PC-9 (cell line): ENCODE measurements around the gene ARFIP1. TPM values are rescaled to one million over a fixed set of nuclear protein-coding genes. Genes with fewer than 3 reads are reported as not detected.

Experiments
- BruUV-seq: library from RNA; stranded (reverse); fragments of 400-500 nt; replicated peaks from 2 replicates; lab custom pipeline; 2021; lab: Mats Ljungman, UMichigan
- CTCF ChIA-PET: fragments of 300-600 bp; sonication (Branson Sonifier 250); formaldehyde crosslinking; loops from one replicate; lab custom pipeline; 2022; ENCODE audit warnings: antibody characterized with exemption; lab: Charles Lee
- POLR2A ChIA-PET: fragments of 300-600 bp; sonication (Branson Sonifier 250); formaldehyde crosslinking; loops from one replicate; lab custom pipeline; 2022; ENCODE audit warnings: antibody characterized with exemption; ENCODE audit not compliant: unreplicated experiment; lab: Charles Lee
- DNase-seq, 2 experiments: peaks; one replicate each; pipeline versions ENCODE4 v3.0.0 to v3.0.0-alpha.2; 2015 to 2022; ENCODE audit warnings: mixed read lengths in 1 of 2
- H2AFZ ChIP-seq: fragments of 200-600 bp; sonication (generic); 2 replicates; pipeline ENCODE4 v1.8.1; 2017; ENCODE audit warnings: antibody characterized with exemption
- H3F3A ChIP-seq: fragments of 200-600 bp; sonication (generic); 2 replicates; pipeline ENCODE4 v1.8.1; 2017; ENCODE audit warnings: antibody characterized with exemption, mild to moderate bottlenecking, low read depth; ENCODE audit not compliant: insufficient read depth
- H3K27ac ChIP-seq: fragments of 200-600 bp; sonication (generic); 2 replicates; pipeline ENCODE4 v1.6.1; 2016; ENCODE audit warnings: mixed run types
- H3K27me3 ChIP-seq: fragments of 200-600 bp; sonication (generic); 2 replicates; pipeline ENCODE4 v1.6.1; 2016; ENCODE audit warnings: low read depth, mixed run types; ENCODE audit not compliant: insufficient read depth
- H3K36me3 ChIP-seq: fragments of 200-600 bp; sonication (generic); 2 replicates; pipeline ENCODE4 v1.6.1; 2016; ENCODE audit warnings: low read depth, mixed run types
- H3K4me1 ChIP-seq: fragments of 200-600 bp; sonication (generic); replicated peaks from 2 replicates; pipeline ENCODE4 v1.6.1; 2016; ENCODE audit warnings: mixed run types; ENCODE audit not compliant: insufficient read depth
- H3K4me2 ChIP-seq: fragments of 200-600 bp; sonication (generic); 2 replicates; pipeline ENCODE4 v1.6.1; 2017; ENCODE audit warnings: mixed run types
- H3K4me3 ChIP-seq: fragments of 200-600 bp; sonication (generic); 2 replicates; pipeline ENCODE4 v1.6.1; 2016; ENCODE audit warnings: mixed run types
- H3K79me2 ChIP-seq: fragments of 200-600 bp; sonication (generic); 2 replicates; pipeline ENCODE4 v1.6.1; 2017; ENCODE audit warnings: low read depth, mixed run types
- H3K9me2 ChIP-seq: fragments of 200-600 bp; sonication (generic); 2 replicates; pipeline ENCODE4 v1.8.1; 2017; ENCODE audit warnings: mild to moderate bottlenecking; ENCODE audit not compliant: insufficient read depth
- H3K9me3 ChIP-seq: fragments of 200-600 bp; sonication (generic); 2 replicates; pipeline ENCODE4 v1.8.1; 2016; ENCODE audit warnings: low read depth; ENCODE audit not compliant: insufficient read depth
- H4K20me1 ChIP-seq: fragments of 200-600 bp; sonication (generic); 2 replicates; pipeline ENCODE4 v1.8.1; 2017; ENCODE audit not compliant: insufficient read depth
- CTCF ChIP-seq: fragments of 200-600 bp; sonication (generic); conservative IDR thresholded peaks from 2 replicates; pipeline ENCODE4 v1.6.1; 2017; ENCODE audit warnings: mixed run types, antibody characterized with exemption, mild to moderate bottlenecking, moderate library complexity
- EZH2 ChIP-seq: fragments of 200-600 bp; sonication (generic); IDR thresholded peaks from 2 replicates; pipeline ENCODE4 v1.8.0; 2017; ENCODE audit warnings: antibody characterized with exemption, low read depth
- intact Hi-C: fragments of 100-400 bp; cut with micrococcal nuclease; formaldehyde crosslinking; loops from one replicate; pipeline ENCODE4 v1.10.0; 2022; ENCODE audit not compliant: unreplicated experiment
- total RNA-seq: library from RNA; stranded (reverse); gene quantifications from 2 replicates; pipeline ENCODE4 v1.2.3, GENCODE V29; 2021

ARFIP1 gene
- total RNA-seq, 1 experiment from 2014 or later, result 38.4 TPM

GRCh38 chr4:152935143-152935542 is 155.4 kb downstream of the ARFIP1 start:
- intact Hi-C loops, result loop anchor here (1.0 to 5.0 kb wide), 4 partner anchors 62 to 193 kb away; no protein-coding TSS in a partner anchor
- TSS peak; percentile 79 for BruUV-seq
- no peaks in the 10 kb centered on the region for H3K27me3 ChIP-seq
- peak; percentile 65 to 68 for DNase-seq
- H3K79me2 ChIP-seq, result 0 out of 2 replicates have a peak, but pooled peaks cover 3% of the 10 kb centered on the region
- H3K36me3 ChIP-seq, result no peaks in the 10 kb centered on the region
- peak overlapping the region; percentile 73 for H3K27ac ChIP-seq
- no peaks in the 10 kb centered on the region for H4K20me1 ChIP-seq
- H3K9me2 ChIP-seq, result no peaks in the 10 kb centered on the region
- ChIA-PET CTCF (interaction anchor here (0.7 to 0.9 kb wide), 2 partner anchors 50 to 62 kb away, joined by 3 to 4 read pairs; no protein-coding TSS in a partner anchor), POLR2A (interaction anchor here (0.6 to 1.1 kb wide), 4 partner anchors 35 to 211 kb away, joined by 4 to 6 read pairs (median 5); no protein-coding TSS in a partner anchor)
- peak overlapping the region; percentile 87 for H2AFZ ChIP-seq
- peak overlapping the region; percentile 98 for H3K4me2 ChIP-seq
- peaks cover 11% of the 10 kb centered on the region; the same call in 1 of the 2 replicates for H3F3A ChIP-seq
- no peak for TF ChIP-seq EZH2
- no peak; the same call in 1 of the 2 replicates for TF ChIP-seq CTCF
- no peaks in the 10 kb centered on the region for H3K9me3 ChIP-seq
- H3K4me1 ChIP-seq, result peaks cover 9% of the 10 kb centered on the region; the same call in 1 of the 2 replicates
- H3K4me3 ChIP-seq, result peak overlapping the region; percentile 80

GRCh38 chr4:152935631-152936445 is 156.1 kb downstream of the ARFIP1 start, which contains the start of gene FHDC1:
TSS of gene FHDC1 (plus strand) at chr4:152936323. CDS start at chr4:152943058, 6,735 bp downstream.
- ChIA-PET POLR2A (interaction anchor here (0.6 to 1.3 kb wide), 7 partner anchors 35 to 437 kb away, joined by 4 to 13 read pairs (median 6); no protein-coding TSS in a partner anchor), CTCF (interaction anchor here (0.7 to 1.2 kb wide), 5 partner anchors 28 to 85 kb away, joined by 3 to 6 read pairs (median 3); no protein-coding TSS in a partner anchor)
- Histone ChIP-seq H3K9me3 (no peaks in the 10 kb centered on the region), H3K4me3 (peak within 1 kb of the TSS; percentile 80), H3K4me1 (peaks cover 9% of the 10 kb centered on the region; the same call in 1 of the 2 replicates), H4K20me1 (no peaks in the 10 kb centered on the region), H2AFZ (peak within 1 kb of the TSS; percentile 87), H3K36me3 (no peaks in the 10 kb centered on the region), H3K4me2 (peak within 1 kb of the TSS; percentile 98), H3K27ac (peak within 1 kb of the TSS; percentile 73), H3F3A (peaks cover 11% of the 10 kb centered on the region; the same call in 1 of the 2 replicates), H3K79me2 (0 out of 2 replicates have a peak, but pooled peaks cover 3% of the 10 kb centered on the region), H3K27me3 (no peaks in the 10 kb centered on the region), H3K9me2 (no peaks in the 10 kb centered on the region)
- intact Hi-C loops, result loop anchor here (1.0 to 5.0 kb wide), 6 partner anchors 34 to 192 kb away; no protein-coding TSS in a partner anchor
- TF ChIP-seq EZH2 (no peak), CTCF (no peak)
- no TSS peak for BruUV-seq
- DNase-seq, result peak; percentile 56 to 89
